Neural cell (in vitro differentiated cells): ENCODE data around the gene JAG2. TPM values are rescaled to one million over a fixed set of nuclear protein-coding genes. Genes with fewer than 3 reads are reported as not detected.

ENCODE experiments used
- H2AFZ ChIP-seq: fragments of 200-600, 300-800 bp; sonication (generic), shearing (Covaris generic); 2 replicates; pipeline ENCODE4 v1.6.0; 2014; ENCODE audit warnings: low read depth, mild to moderate bottlenecking, antibody characterized with exemption, low read length, moderate library complexity
- H3F3A ChIP-seq: fragments of 200-600 bp; shearing (Covaris generic); 2 replicates; pipeline ENCODE4 v1.6.1; 2016; ENCODE audit warnings: mild to moderate bottlenecking, moderate library complexity, mixed read lengths, antibody characterized with exemption, low read length; ENCODE audit not compliant: insufficient read depth, poor library complexity, severe bottlenecking
- H3K27ac ChIP-seq: fragments of 200-600, 300-800 bp; sonication (generic), shearing (Covaris generic); 2 replicates; pipeline ENCODE4 v1.5.1; 2014; ENCODE audit warnings: mild to moderate bottlenecking, low read length, moderate library complexity
- H3K27me3 ChIP-seq: fragments of 300-800, 200-600 bp; sonication (generic), shearing (Covaris generic); 2 replicates; pipeline ENCODE4 v1.6.0; 2014; ENCODE audit warnings: mild to moderate bottlenecking, low read depth, low read length, moderate library complexity; ENCODE audit not compliant: insufficient read depth
- H3K36me3 ChIP-seq: fragments of 300-800, 200-600 bp; sonication (generic), shearing (Covaris generic); 2 replicates; pipeline ENCODE4 v1.5.1; 2014; ENCODE audit warnings: mild to moderate bottlenecking, antibody characterized with exemption, low read length, moderate library complexity; ENCODE audit not compliant: insufficient read depth
- H3K4me2 ChIP-seq: fragments of 300-800, 200-600 bp; sonication (generic), shearing (Covaris generic); 2 replicates; pipeline ENCODE4 v1.6.0; 2014; ENCODE audit warnings: mild to moderate bottlenecking, low read length
- H3K4me3 ChIP-seq: fragments of 300-800, 200-600 bp; sonication (generic), shearing (Covaris generic); 2 replicates; pipeline ENCODE4 v1.5.1; 2014; ENCODE audit warnings: mild to moderate bottlenecking, low read length, moderate library complexity
- H3K79me2 ChIP-seq: fragments of 200-600 bp; shearing (Covaris generic); replicated peaks from 2 replicates; pipeline ENCODE4 v1.6.0; 2014; ENCODE audit warnings: mild to moderate bottlenecking, low read length, moderate library complexity; ENCODE audit not compliant: insufficient read depth
- H3K9ac ChIP-seq: fragments of 300-800, 200-600 bp; sonication (generic), shearing (Covaris generic); 2 replicates; pipeline ENCODE4 v1.6.1; 2016; ENCODE audit warnings: mild to moderate bottlenecking, low read length, mixed read lengths
- H3K9me2 ChIP-seq: fragments of 200-600 bp; shearing (Covaris generic); 2 replicates; pipeline ENCODE4 v1.6.1; 2016; ENCODE audit warnings: mild to moderate bottlenecking, low read length, mixed read lengths; ENCODE audit not compliant: insufficient read depth
- H3K9me3 ChIP-seq: fragments of 200-600, 300-800 bp; sonication (generic), shearing (Covaris generic); 2 replicates; pipeline ENCODE4 v1.6.1; 2016; ENCODE audit warnings: mild to moderate bottlenecking, mixed run types, low read length, moderate library complexity, mixed read lengths
- H4K20me1 ChIP-seq: fragments of 200-600 bp; shearing (Covaris generic); 2 replicates; pipeline ENCODE4 v1.6.1; 2016; ENCODE audit warnings: mild to moderate bottlenecking, mixed run types; ENCODE audit not compliant: insufficient read depth
- CTCF ChIP-seq: fragments of 450-650 bp; IDR thresholded peaks from 2 replicates; pipeline ENCODE4 v1.5.1; 2014; ENCODE audit warnings: antibody characterized with exemption, mild to moderate bottlenecking, moderate library complexity; ENCODE audit not compliant: poor library complexity, severe bottlenecking
- EP300 ChIP-seq: fragments of 450-650 bp; conservative IDR thresholded peaks from 2 replicates; pipeline ENCODE4 v1.6.1; 2014; ENCODE audit warnings: antibody characterized with exemption, mild to moderate bottlenecking, moderate library complexity; ENCODE audit not compliant: poor library complexity, severe bottlenecking
- EZH2 ChIP-seq: fragments of 200-600, 300-800 bp; shearing (Covaris generic), sonication (generic); IDR thresholded peaks from 2 replicates; pipeline ENCODE4 v1.6.1; 2014; ENCODE audit warnings: antibody characterized with exemption, low read length, borderline replicate concordance, mild to moderate bottlenecking; ENCODE audit not compliant: insufficient read depth, poor library complexity, severe bottlenecking
- MXI1 ChIP-seq: fragments of 450-650 bp; conservative IDR thresholded peaks from 2 replicates; pipeline ENCODE4 v1.6.1; 2014; ENCODE audit warnings: antibody characterized with exemption, mild to moderate bottlenecking; ENCODE audit not compliant: poor library complexity, severe bottlenecking
- POLR2AphosphoS5 ChIP-seq: IDR thresholded peaks from 2 replicates; pipeline ENCODE4 v1.6.1; 2012
- RAD21 ChIP-seq: fragments of 450-650 bp; conservative IDR thresholded peaks from 2 replicates; pipeline ENCODE4 v1.6.1; 2014; ENCODE audit warnings: antibody characterized with exemption, mild to moderate bottlenecking, moderate library complexity
- REST ChIP-seq: IDR thresholded peaks from 2 replicates; pipeline ENCODE4 v1.6.1; 2012; ENCODE audit warnings: borderline replicate concordance
- SMC3 ChIP-seq: fragments of 450-650 bp; conservative IDR thresholded peaks from 2 replicates; pipeline ENCODE4 v1.6.1; 2014; ENCODE audit warnings: antibody characterized with exemption, mild to moderate bottlenecking, moderate library complexity; ENCODE audit not compliant: poor library complexity
- TAF1 ChIP-seq: IDR thresholded peaks from 2 replicates; pipeline ENCODE4 v1.6.1; 2012; ENCODE audit warnings: low read depth
- polyA plus RNA-seq: library from polyadenylated mRNA; depleted of rRNA; stranded (reverse); fragments of >200 nt; gene quantifications from 2 replicates; pipeline ENCODE4 v1.2.3, GENCODE V29; 2014

JAG2 gene
- polyA plus RNA-seq, 1 donor from 2014 or later, result 20.3 TPM

GRCh38 chr14:105152794-105153241 is 15.8 kb downstream of the JAG2 start:
- TF ChIP-seq POLR2AphosphoS5, result no peak
- TF ChIP-seq REST, result no peak
- no peak for TF ChIP-seq SMC3
- TF ChIP-seq CTCF, result no peak
- no peak for TF ChIP-seq RAD21
- no peak for TF ChIP-seq MXI1
- no peak for TF ChIP-seq EZH2
- no peak for TF ChIP-seq TAF1
- TF ChIP-seq EP300, result no peak
- Histone ChIP-seq H3K9ac (no peak overlapping the region), H3F3A (no peaks in the 10 kb centered on the region), H3K9me3 (no peaks in the 10 kb centered on the region), H3K9me2 (no peaks in the 10 kb centered on the region), H3K36me3 (no peaks in the 10 kb centered on the region), H3K4me3 (no peak overlapping the region), H2AFZ (no peak overlapping the region), H3K4me2 (no peak overlapping the region), H3K27me3 (no peaks in the 10 kb centered on the region), H3K27ac (no peak overlapping the region), H3K79me2 (no peaks in the 10 kb centered on the region), H4K20me1 (no peaks in the 10 kb centered on the region)

- Histone ChIP-seq H3K36me3 (no peaks in the 10 kb centered on the region), H2AFZ (no peak overlapping the region), H3K4me3 (no peak overlapping the region), H4K20me1 (no peaks in the 10 kb centered on the region), H3K9me3 (no peaks in the 10 kb centered on the region), H3F3A (no peaks in the 10 kb centered on the region), H3K79me2 (no peaks in the 10 kb centered on the region), H3K9ac (no peak overlapping the region), H3K9me2 (no peaks in the 10 kb centered on the region), H3K27me3 (no peaks in the 10 kb centered on the region), H3K4me2 (no peak overlapping the region), H3K27ac (no peak overlapping the region)
- TF ChIP-seq MXI1 (no peak), RAD21 (no peak), TAF1 (no peak), EZH2 (no peak), CTCF (no peak), SMC3 (no peak), REST (no peak), POLR2AphosphoS5 (no peak), EP300 (no peak)
These were observed 16.5 kb downstream of the JAG2 start for GRCh38 chr14:105151838-105152793.
